Sigmoid colon (tissue), 7 donors: ENCODE measurements around the gene EMB. TPM values are rescaled to one million over a fixed set of nuclear protein-coding genes. Genes with fewer than 3 reads are reported as not detected.
"Not testable (repeated sequence)": the region's sequence is repeated elsewhere in the genome, so short reads cannot be mapped to it uniquely, and the experiment has no call there.

ENCODE experiments used
- DNase-seq: peaks from one replicate; pipeline ENCODE4 v3.0.0-alpha.2; 2019
- H3K27ac ChIP-seq, 4 donors: fragments of 200-600 bp; sonication (generic); one replicate each; pipeline ENCODE4 v1.5.1; 2016 to 2019; ENCODE audit warnings: mild to moderate bottlenecking in 1 of 4
- H3K27me3 ChIP-seq, 3 donors: fragments of 200-600 bp; sonication (generic); one replicate each; pipeline ENCODE4 v1.5.1; 2019; ENCODE audit warnings: mild to moderate bottlenecking in 1 of 3
- H3K36me3 ChIP-seq, 4 donors: fragments of 200-600 bp; sonication (generic); one replicate each; pipeline ENCODE4 v1.5.1; 2016 to 2019
- H3K4me1 ChIP-seq, 4 donors: fragments of 200-600 bp; sonication (generic); one replicate each; pipeline ENCODE4 v1.5.1; 2017 to 2019
- H3K4me3 ChIP-seq, 4 donors: fragments of 200-600 bp; sonication (generic); one replicate each; pipeline ENCODE4 v1.5.1; 2017 to 2019; ENCODE audit warnings: mild to moderate bottlenecking in 2 of 4, moderate library complexity in 1 of 4
- H3K9me3 ChIP-seq, 4 donors: fragments of 200-600 bp in 3 of 4; sonication (generic) in 3 of 4; one replicate each; pipeline versions ENCODE4 v1.5.1 to v1.6.1; 2013 to 2019
- CTCF ChIP-seq, 4 experiments: fragments of 450-650 bp in 3 of 4; fragments of 200-600 bp in 1 of 4; IDR thresholded peaks; one replicate each; pipeline ENCODE4 v1.5.1; 2016 to 2019; ENCODE audit warnings: antibody characterized with exemption in 4 of 4, mild to moderate bottlenecking in 3 of 4, moderate library complexity in 2 of 4
- EP300 ChIP-seq, 4 donors: sonication (generic); formaldehyde crosslinking; IDR thresholded peaks; one replicate each; pipeline ENCODE4 v1.6.1; 2017; ENCODE audit warnings: antibody characterized with exemption in 4 of 4
- POLR2A ChIP-seq, 2 donors: fragments of 450-650 bp; IDR thresholded peaks; one replicate each; pipeline ENCODE4 v1.6.1; 2016; ENCODE audit warnings: antibody characterized with exemption in 2 of 2, mild to moderate bottlenecking in 2 of 2, moderate library complexity in 2 of 2
- POLR2AphosphoS5 ChIP-seq, 4 donors: sonication (generic); formaldehyde crosslinking; IDR thresholded peaks; one replicate each; pipeline ENCODE4 v1.6.1; 2017; ENCODE audit warnings: antibody characterized with exemption in 4 of 4
- WGBS, 2 donors: extraction: QIAGEN DNeasy Blood & Tissue Kit; methylation state at CpG; one replicate each; pipeline ENCODE4 v1.1.7; 2013; 5-methylcytosine and 5-hydroxymethylcytosine counted together
- intact Hi-C: fragments of 100-400 bp; cut with DNase I; formaldehyde crosslinking; loops from one replicate; pipeline ENCODE4 v1.15.1; 2023
- polyA plus RNA-seq, 3 donors: library from polyadenylated mRNA; stranded (reverse); fragments of 200-250 nt; gene quantifications; one replicate each; pipeline ENCODE4 v1.2.3, GENCODE V29; 2013
- total RNA-seq, 4 donors: library from RNA; depleted of rRNA; stranded (reverse); fragments of >200 nt; gene quantifications; one replicate each; pipeline ENCODE4 v1.1.0, GENCODE V29; 2016
- donor health status: healthy with polysubstance abuse.
- donor health status: Bipolar disorder and iron deficiency.
- donor health status: healthy.

EMB gene
- total RNA-seq (10 to 100 TPM in 3 of 4 donors, 1 to 10 TPM in 1; 4.2 to 13.2 (median 10.9) TPM), polyA plus RNA-seq (10 to 100 TPM in 1 of 3 donors, 1 to 10 TPM in 2; 2.3 to 16.2 (median 2.4) TPM)

GRCh38 chr5:50440651-50441492 lies at the start of gene EMB:
EMB (minus strand) TSS chr5:50441288; CDS start chr5:50441151, 137 bp downstream.
- peak within 1 kb of the TSS; percentile 19 to 55 (median 38) for H3K27ac ChIP-seq
- no peaks in the 10 kb centered on the region for H3K9me3 ChIP-seq
- H3K4me3 ChIP-seq = peak within 1 kb of the TSS in 3 of 4 donors; percentile 37 to 48 (median 48)
- 0 to 15% methylated on average over 80 of the region's 80 CpGs for WGBS, 2 donors
- no peaks in the 10 kb centered on the region for H3K36me3 ChIP-seq
- peaks cover 0 to 8% (median 7%) of the 10 kb centered on the region in 4 donors for H3K4me1 ChIP-seq
- intact Hi-C loops = no loop called here
- TF ChIP-seq POLR2A (IDR thresholded peaks at IDR 0.05) = no peak
- no peak for TF ChIP-seq POLR2AphosphoS5 (IDR thresholded peaks at IDR 0.05)
- TF ChIP-seq EP300 (IDR thresholded peaks at IDR 0.05) = no peak
- TF ChIP-seq CTCF (IDR thresholded peaks at IDR 0.05) = no peak
- peak; percentile 62 for DNase-seq
- H3K27me3 ChIP-seq = peaks cover 5 to 21% (median 8%) of the 10 kb centered on the region in 3 donors

- H3K27ac ChIP-seq, H3K27me3 ChIP-seq, DNase-seq, H3K36me3 ChIP-seq, H3K4me1 ChIP-seq, intact Hi-C loops, H3K4me3 ChIP-seq, H3K9me3 ChIP-seq: not testable (repeated sequence)
- 86 to 91% methylated on average over 10 of the region's 10 CpGs for WGBS, 2 donors
Observed at GRCh38 chr5:50489491-50489890, 48.4 kb upstream of the EMB start.

GRCh38 chr5:50478790-50479189 lies 37.7 kb upstream of the EMB start:
- DNase-seq, H3K27me3 ChIP-seq, H3K27ac ChIP-seq, H3K4me3 ChIP-seq, H3K36me3 ChIP-seq, intact Hi-C loops, H3K4me1 ChIP-seq, H3K9me3 ChIP-seq: not testable (repeated sequence)
- WGBS, 2 donors = 65 to 68% methylated on average over 2 of the region's 2 CpGs

- Histone ChIP-seq H3K4me3 (no peak overlapping the region), H3K27me3 (no peaks in the 10 kb centered on the region), H3K36me3 (no peaks in the 10 kb centered on the region), H3K9me3 (no peaks in the 10 kb centered on the region), H3K4me1 (no peaks in the 10 kb centered on the region), H3K27ac (no peak overlapping the region)
- intact Hi-C loops = no loop called here
- no peak for DNase-seq
- 37 to 38% methylated on average over 1 of the region's 1 CpG for WGBS, 2 donors
- no peak for TF ChIP-seq CTCF (IDR thresholded peaks at IDR 0.05)
- no peak for TF ChIP-seq POLR2AphosphoS5 (IDR thresholded peaks at IDR 0.05)
Observed at GRCh38 chr5:50476549-50476948, 35.5 kb upstream of the EMB start.

- H3K9me3 ChIP-seq, H3K27ac ChIP-seq, H3K27me3 ChIP-seq, intact Hi-C loops, H3K4me1 ChIP-seq, H3K36me3 ChIP-seq, H3K4me3 ChIP-seq, DNase-seq: not testable (repeated sequence)
- WGBS, 2 donors = 95% methylated on average over 23 of the region's 23 CpGs
Observed at GRCh38 chr5:50465015-50465414, 23.9 kb upstream of the EMB start.

- Histone ChIP-seq H3K4me1 (no peaks in the 10 kb centered on the region), H3K9me3 (peaks cover 0 to 5% (median 0%) of the 10 kb centered on the region in 4 donors), H3K27ac (no peak overlapping the region), H3K27me3 (no peaks in the 10 kb centered on the region), H3K4me3 (no peak overlapping the region), H3K36me3 (no peaks in the 10 kb centered on the region)
- no peak for TF ChIP-seq CTCF (IDR thresholded peaks at IDR 0.05)
- no peak for TF ChIP-seq POLR2AphosphoS5 (IDR thresholded peaks at IDR 0.05)
- TF ChIP-seq EP300 (IDR thresholded peaks at IDR 0.05) = no peak
- TF ChIP-seq POLR2A (IDR thresholded peaks at IDR 0.05) = no peak
- no peak for DNase-seq
- intact Hi-C loops = no loop called here
- 79 to 84% methylated on average over 1 of the region's 1 CpG for WGBS, 2 donors
Observed at GRCh38 chr5:50463726-50464125, 22.6 kb upstream of the EMB start.
